NCI-H2196 (cell line): ENCODE data around the gene IL1F10.

Experiments
- DNase-seq: peaks from one replicate; lab custom pipeline; 2025; ENCODE audit not compliant: unreplicated experiment; lab: John Stamatoyannopoulos, UW

The IL1F10 gene

GRCh38 chr2:113111823-113112287 is 44.1 kb downstream of the IL1F10 start:
- no peak for DNase-seq

GRCh38 chr2:113112441-113112840 is 44.7 kb downstream of the IL1F10 start:
- DNase-seq: no peak

GRCh38 chr2:113112871-113113270 is 45.1 kb downstream of the IL1F10 start:
- DNase-seq: no peak

DNA sequence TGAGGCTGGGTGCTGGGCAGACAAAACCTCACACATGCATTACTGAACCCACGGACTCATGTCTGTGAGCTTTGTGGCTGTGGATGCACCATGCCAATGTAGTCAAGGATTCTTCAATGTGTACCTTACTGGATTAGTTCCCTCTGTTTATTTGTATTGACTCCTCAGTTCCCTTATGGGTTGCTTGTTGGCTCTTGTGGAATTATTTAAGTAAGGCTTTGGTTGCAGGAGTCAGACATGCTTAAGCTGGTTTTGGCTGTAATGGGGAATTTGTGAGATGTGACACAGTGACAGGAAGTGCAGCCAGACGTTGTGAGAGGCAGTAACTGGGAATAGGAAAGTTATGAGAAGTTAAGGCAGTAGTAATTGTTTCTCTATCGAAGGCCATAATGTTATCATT is 46.0 kb downstream of the IL1F10 start:
- no peak for DNase-seq

DNA sequence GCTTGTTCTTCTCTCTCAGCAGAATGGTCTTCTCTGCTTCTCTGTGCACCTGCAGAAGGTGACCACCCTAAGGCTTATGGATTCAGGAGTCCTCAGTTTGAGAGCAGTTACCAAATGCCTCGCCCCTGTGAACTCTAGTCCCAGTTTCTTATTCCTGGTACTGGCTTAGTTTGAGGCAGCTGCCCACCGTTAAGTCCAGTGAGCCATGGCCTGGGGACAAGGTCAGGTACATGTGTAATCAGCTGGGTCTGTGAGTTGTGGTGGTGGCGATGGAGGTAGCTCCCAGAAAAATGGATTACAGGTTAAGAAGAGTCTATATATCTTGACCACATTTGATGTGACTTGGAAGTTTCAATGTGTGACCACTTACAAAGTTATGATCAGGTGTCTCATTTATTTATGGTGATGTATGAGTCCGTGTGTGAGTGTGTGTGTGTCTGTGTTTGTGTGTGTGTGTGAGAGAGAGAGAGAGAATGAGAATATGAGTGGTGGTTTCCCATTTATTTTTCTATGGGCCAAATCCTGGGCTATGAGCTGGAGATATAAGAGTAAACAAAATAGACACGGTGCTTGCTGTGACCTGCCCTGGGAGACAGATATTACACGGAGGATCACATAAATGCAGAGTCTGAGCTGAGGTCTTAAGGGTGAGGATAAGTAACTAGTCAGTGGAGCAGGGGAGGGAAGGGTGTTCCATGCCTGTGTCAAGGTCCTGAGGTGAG is 46.6 kb downstream of the IL1F10 start:
- no peak for DNase-seq

GRCh38 chr2:113114996-113115395 is 47.2 kb downstream of the IL1F10 start:
- DNase-seq: no peak

GRCh38 chr2:113116100-113116958 is 48.6 kb downstream of the IL1F10 start:
- no peak for DNase-seq

GRCh38 chr2:113117541-113118262 is 49.9 kb downstream of the IL1F10 start:
- no peak for DNase-seq

GRCh38 chr2:113118263-113118657 is 50.5 kb downstream of the IL1F10 start:
- DNase-seq: no peak

DNA sequence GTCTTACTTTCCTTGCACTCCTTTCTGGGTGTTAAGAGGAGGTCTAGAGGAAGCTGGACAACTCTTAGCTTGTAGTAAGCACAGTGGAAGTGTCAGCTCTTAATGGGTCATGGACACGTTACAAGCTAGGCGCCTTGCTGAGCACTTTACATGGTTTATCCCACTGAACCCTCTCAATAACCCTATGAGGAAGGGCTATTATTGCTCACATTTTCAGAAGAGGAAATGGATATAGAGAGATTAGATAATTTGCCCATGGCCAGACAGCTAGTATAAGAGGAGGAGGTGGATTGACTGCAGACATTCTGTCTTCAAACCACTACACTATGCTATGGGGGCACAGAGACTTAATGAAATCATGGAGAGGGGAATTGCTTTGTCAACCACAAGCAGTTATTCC is 51.3 kb downstream of the IL1F10 start:
- DNase-seq: no peak

GRCh38 chr2:113120861-113121260 is 53.1 kb downstream of the IL1F10 start:
- no peak for DNase-seq

DNA sequence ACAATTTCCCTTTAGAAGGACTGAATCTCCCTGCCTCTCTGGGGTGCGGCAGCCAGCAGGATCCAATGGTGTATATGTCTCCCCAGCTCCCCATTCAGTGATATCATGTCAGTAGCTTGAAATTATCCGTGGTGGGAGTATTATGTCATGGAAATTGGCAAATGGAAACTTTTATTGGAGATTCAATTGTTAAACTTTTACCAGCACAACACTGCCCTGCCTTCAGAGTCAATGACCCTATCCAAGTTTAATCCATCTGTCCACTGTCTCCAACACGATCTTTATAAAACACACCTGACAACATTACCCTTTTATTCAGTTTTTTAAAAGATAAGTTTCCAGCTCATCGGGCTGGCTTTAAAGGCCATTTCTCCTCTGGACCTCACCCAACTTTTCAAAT is 54.6 kb downstream of the IL1F10 start:
- no peak for DNase-seq

DNA sequence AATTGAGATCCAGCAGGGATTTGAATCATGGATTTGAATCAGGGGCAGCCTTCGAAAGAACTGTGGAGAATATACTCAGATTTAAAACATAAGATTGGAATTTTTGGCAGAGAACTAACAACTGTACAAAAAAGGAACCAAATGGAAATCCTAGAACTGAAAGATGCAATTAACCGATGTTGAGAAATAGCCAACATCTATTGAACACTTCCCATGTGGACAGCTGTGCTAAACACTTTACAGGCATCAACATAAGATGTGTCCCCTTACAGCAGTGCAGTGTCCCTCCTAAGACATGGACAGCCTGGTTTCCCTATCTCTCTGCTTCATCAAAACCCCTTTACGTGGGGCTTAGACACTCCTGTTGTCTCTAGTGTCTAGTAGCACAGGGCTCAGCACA is 56.0 kb downstream of the IL1F10 start:
- DNase-seq: no peak

- no peak for DNase-seq
Observed at GRCh38 chr2:113124181-113124961, 56.6 kb downstream of the IL1F10 start.
